Mesenchymal stem cell (in vitro differentiated cells and primary cell): ENCODE results near the gene DLX2.

Source experiments
- DNase-seq: peaks from one replicate; pipeline ENCODE4 v3.0.0-alpha.2; 2013
- H2AFZ ChIP-seq: one replicate; pipeline ENCODE4 v1.6.1; 2013; ENCODE audit warnings: low read depth, mild to moderate bottlenecking, control low read depth, inconsistent platforms, low read length, moderate library complexity
- H2AK5ac ChIP-seq: 2 replicates; pipeline ENCODE4 v1.6.1; 2013; ENCODE audit warnings: low read length, moderate library complexity, mild to moderate bottlenecking, inconsistent platforms; ENCODE audit not compliant: severe bottlenecking
- H2BK120ac ChIP-seq: one replicate; pipeline ENCODE4 v1.6.1; 2013; ENCODE audit warnings: low read depth, mild to moderate bottlenecking, inconsistent platforms, low read length, moderate library complexity
- H2BK12ac ChIP-seq, 2 experiments: one replicate each; pipeline ENCODE4 v1.6.1; 2013; ENCODE audit warnings: inconsistent platforms in 2 of 2, low read length in 2 of 2, mild to moderate bottlenecking in 2 of 2, moderate library complexity in 2 of 2, control low read depth in 1 of 2
- H2BK15ac ChIP-seq: one replicate; pipeline ENCODE4 v1.6.1; 2013; ENCODE audit warnings: mild to moderate bottlenecking, low read depth, inconsistent platforms; ENCODE audit not compliant: poor library complexity, severe bottlenecking
- H2BK5ac ChIP-seq: 2 replicates; pipeline ENCODE4 v1.6.1; 2013; ENCODE audit warnings: low read depth, mild to moderate bottlenecking, low read length, control low read depth, inconsistent platforms; ENCODE audit not compliant: poor library complexity, severe bottlenecking
- H3K14ac ChIP-seq, 2 experiments: one replicate each; pipeline ENCODE4 v1.6.1; 2013; ENCODE audit warnings: inconsistent platforms in 2 of 2, low read length in 2 of 2, control low read depth in 1 of 2, mild to moderate bottlenecking in 1 of 2, moderate library complexity in 1 of 2
- H3K18ac ChIP-seq, 2 experiments: one replicate each; pipeline ENCODE4 v1.6.1; 2013; ENCODE audit warnings: inconsistent platforms in 2 of 2, low read length in 2 of 2, control low read depth in 1 of 2, low read depth in 1 of 2, mild to moderate bottlenecking in 1 of 2
- H3K23ac ChIP-seq, 2 experiments: one replicate each; pipeline ENCODE4 v1.6.1; 2013; ENCODE audit warnings: inconsistent platforms in 2 of 2, low read length in 2 of 2, mild to moderate bottlenecking in 2 of 2, moderate library complexity in 2 of 2, control low read depth in 1 of 2
- H3K27ac ChIP-seq: 2 replicates; pipeline ENCODE4 v1.5.1; 2013; ENCODE audit warnings: mild to moderate bottlenecking, moderate library complexity, low read length, control low read depth, inconsistent platforms; ENCODE audit not compliant: poor library complexity, severe bottlenecking
- H3K27me3 ChIP-seq, 2 experiments: 2 replicates each; pipeline versions ENCODE4 v1.6.1 to v1.7.0; 2013; ENCODE audit warnings: low read length in 2 of 2, mild to moderate bottlenecking in 2 of 2, moderate library complexity in 2 of 2, control low read depth in 1 of 2, inconsistent platforms in 1 of 2; ENCODE audit not compliant: control insufficient read depth in 1 of 2, insufficient read depth in 1 of 2
- H3K36me3 ChIP-seq, 2 experiments: 2 replicates each; pipeline versions ENCODE4 v1.6.1 to v1.7.0; 2013; ENCODE audit warnings: low read length in 2 of 2, control low read depth in 1 of 2, inconsistent platforms in 1 of 2, low read depth in 1 of 2, mild to moderate bottlenecking in 1 of 2; ENCODE audit not compliant: insufficient read depth in 2 of 2, control insufficient read depth in 1 of 2
- H3K4ac ChIP-seq, 2 experiments: one replicate each; pipeline ENCODE4 v1.6.1; 2013; ENCODE audit warnings: inconsistent platforms in 2 of 2, low read length in 2 of 2, mild to moderate bottlenecking in 2 of 2, moderate library complexity in 2 of 2, control low read depth in 1 of 2, low read depth in 1 of 2
- H3K4me1 ChIP-seq: 2 replicates; pipeline ENCODE4 v1.6.1; 2013; ENCODE audit warnings: low read depth, low read length, control low read depth; ENCODE audit not compliant: control insufficient read depth, insufficient read depth
- H3K4me2 ChIP-seq: 2 replicates; pipeline ENCODE4 v1.6.1; 2013; ENCODE audit warnings: low read length, mild to moderate bottlenecking, inconsistent platforms; ENCODE audit not compliant: poor library complexity, severe bottlenecking
- H3K4me3 ChIP-seq, 2 experiments: 2 replicates each; pipeline versions ENCODE4 v1.5.1 to v1.7.0; 2013; ENCODE audit warnings: low read length in 2 of 2, mild to moderate bottlenecking in 2 of 2, control low read depth in 1 of 2, low read depth in 1 of 2; ENCODE audit not compliant: insufficient read depth in 1 of 2
- H3K79me1 ChIP-seq: replicated peaks from 2 replicates; pipeline ENCODE4 v1.6.1; 2013; ENCODE audit warnings: mild to moderate bottlenecking, control low read depth, low read length, inconsistent platforms; ENCODE audit not compliant: poor library complexity, severe bottlenecking
- H3K9ac ChIP-seq: 2 replicates; pipeline ENCODE4 v1.7.0; 2013; ENCODE audit warnings: mild to moderate bottlenecking, low read length, moderate library complexity
- H3K9me3 ChIP-seq: 2 replicates; pipeline ENCODE4 v1.7.0; 2013; ENCODE audit warnings: mild to moderate bottlenecking, low read length; ENCODE audit not compliant: control insufficient read depth
- H4K8ac ChIP-seq: one replicate; pipeline ENCODE4 v1.6.1; 2013; ENCODE audit warnings: inconsistent platforms, mild to moderate bottlenecking, low read length, moderate library complexity
- H4K91ac ChIP-seq: one replicate; pipeline ENCODE4 v1.6.1; 2013; ENCODE audit warnings: mild to moderate bottlenecking, low read length, inconsistent platforms
- WGBS: methylation state at CpG from one replicate; pipeline ENCODE4 v1.1.7; 2013; ENCODE audit warnings: mixed read lengths; 5-methylcytosine and 5-hydroxymethylcytosine counted together

Gene DLX2

GRCh38 chr2:172113617-172114016 lies 10.9 kb upstream of the DLX2 start:
- Histone ChIP-seq H3K23ac (no peak overlapping the region), H2AFZ (no peak overlapping the region), H3K27ac (no peak overlapping the region), H2BK120ac (no peak overlapping the region), H4K91ac (no peak overlapping the region), H3K4me1 (no peaks in the 10 kb centered on the region), H3K9me3 (no peaks in the 10 kb centered on the region), H3K4ac (no peak overlapping the region), H3K79me1 (no peaks in the 10 kb centered on the region), H4K8ac (no peak overlapping the region), H2BK12ac (no peak overlapping the region), H3K4me2 (no peak overlapping the region), H3K18ac (no peak overlapping the region), H3K36me3 (no peaks in the 10 kb centered on the region), H3K14ac (no peak overlapping the region), H3K27me3 (peaks cover 2 to 11% of the 10 kb centered on the region in 2 experiments), H2BK5ac (no peak overlapping the region), H3K9ac (no peak overlapping the region), H3K4me3 (no peak overlapping the region), H2BK15ac (no peak overlapping the region), H2AK5ac (no peak overlapping the region)
- peak; percentile 53 for DNase-seq
- WGBS = 17% methylated on average over 1 of the region's 2 CpGs

- H3K18ac ChIP-seq = no peak overlapping the region
- H3K4me1 ChIP-seq = peaks cover 17% of the 10 kb centered on the region
- no peak overlapping the region for H2BK5ac ChIP-seq
- no peak overlapping the region for H3K9ac ChIP-seq
- H2BK120ac ChIP-seq = no peak overlapping the region
- no peak overlapping the region for H3K23ac ChIP-seq
- no peaks in the 10 kb centered on the region for H3K36me3 ChIP-seq
- H4K8ac ChIP-seq = no peak overlapping the region
- peaks cover 36 to 44% of the 10 kb centered on the region in 2 experiments for H3K27me3 ChIP-seq
- WGBS = 57% methylated on average over 28 of the region's 31 CpGs
- no peak overlapping the region for H2BK12ac ChIP-seq
- no peak overlapping the region for H3K4me3 ChIP-seq
- H3K4me2 ChIP-seq = no peak overlapping the region
- H3K79me1 ChIP-seq = no peaks in the 10 kb centered on the region
- no peak overlapping the region for H4K91ac ChIP-seq
- no peak overlapping the region for H2AFZ ChIP-seq
- no peak overlapping the region for H2AK5ac ChIP-seq
- no peak overlapping the region for H3K27ac ChIP-seq
- no peak overlapping the region for H3K14ac ChIP-seq
- no peaks in the 10 kb centered on the region for H3K9me3 ChIP-seq
- no peak overlapping the region for H2BK15ac ChIP-seq
- H3K4ac ChIP-seq = no peak overlapping the region
- DNase-seq = no peak
Observed at GRCh38 chr2:172109988-172110811, 7.5 kb upstream of the DLX2 start.

- 50% methylated on average over 23 of the region's 29 CpGs for WGBS
- no peak overlapping the region for H4K8ac ChIP-seq
- H3K79me1 ChIP-seq = no peaks in the 10 kb centered on the region
- H2BK120ac ChIP-seq = no peak overlapping the region
- no peak overlapping the region for H2BK15ac ChIP-seq
- H2AFZ ChIP-seq = no peak overlapping the region
- no peaks in the 10 kb centered on the region for H3K9me3 ChIP-seq
- no peak overlapping the region for H4K91ac ChIP-seq
- H3K4me3 ChIP-seq = no peak overlapping the region
- H3K4me1 ChIP-seq = peaks cover 17% of the 10 kb centered on the region
- no peak overlapping the region for H3K4ac ChIP-seq
- DNase-seq = no peak
- H2BK5ac ChIP-seq = no peak overlapping the region
- no peak overlapping the region for H2AK5ac ChIP-seq
- no peak overlapping the region for H3K27ac ChIP-seq
- no peak overlapping the region for H3K4me2 ChIP-seq
- H2BK12ac ChIP-seq = no peak overlapping the region
- no peak overlapping the region for H3K9ac ChIP-seq
- H3K36me3 ChIP-seq = no peaks in the 10 kb centered on the region
- no peak overlapping the region for H3K23ac ChIP-seq
- peaks cover 36 to 52% of the 10 kb centered on the region in 2 experiments for H3K27me3 ChIP-seq
- H3K18ac ChIP-seq = no peak overlapping the region
- no peak overlapping the region for H3K14ac ChIP-seq
Observed at GRCh38 chr2:172109256-172109987, 6.7 kb upstream of the DLX2 start.

GRCh38 chr2:172108587-172108930 lies 5.9 kb upstream of the DLX2 start:
- no peak overlapping the region for H2BK12ac ChIP-seq
- H3K4me1 ChIP-seq = peaks cover 17% of the 10 kb centered on the region
- no peak overlapping the region for H3K4me3 ChIP-seq
- no peak for DNase-seq
- peaks cover 36 to 56% of the 10 kb centered on the region in 2 experiments for H3K27me3 ChIP-seq
- no peak overlapping the region for H2BK120ac ChIP-seq
- WGBS = 25% methylated on average over 8 of the region's 8 CpGs
- no peak overlapping the region for H3K9ac ChIP-seq
- no peaks in the 10 kb centered on the region for H3K36me3 ChIP-seq
- H2AK5ac ChIP-seq = no peak overlapping the region
- no peak overlapping the region for H2BK15ac ChIP-seq
- H3K18ac ChIP-seq = no peak overlapping the region
- H3K14ac ChIP-seq = no peak overlapping the region
- no peak overlapping the region for H2AFZ ChIP-seq
- no peak overlapping the region for H3K4ac ChIP-seq
- no peak overlapping the region for H4K8ac ChIP-seq
- no peak overlapping the region for H3K23ac ChIP-seq
- H3K9me3 ChIP-seq = no peaks in the 10 kb centered on the region
- no peak overlapping the region for H3K4me2 ChIP-seq
- H3K27ac ChIP-seq = no peak overlapping the region
- no peak overlapping the region for H4K91ac ChIP-seq
- no peak overlapping the region for H2BK5ac ChIP-seq
- no peaks in the 10 kb centered on the region for H3K79me1 ChIP-seq
